ENCODE results near the gene GMCL1.

DNA sequence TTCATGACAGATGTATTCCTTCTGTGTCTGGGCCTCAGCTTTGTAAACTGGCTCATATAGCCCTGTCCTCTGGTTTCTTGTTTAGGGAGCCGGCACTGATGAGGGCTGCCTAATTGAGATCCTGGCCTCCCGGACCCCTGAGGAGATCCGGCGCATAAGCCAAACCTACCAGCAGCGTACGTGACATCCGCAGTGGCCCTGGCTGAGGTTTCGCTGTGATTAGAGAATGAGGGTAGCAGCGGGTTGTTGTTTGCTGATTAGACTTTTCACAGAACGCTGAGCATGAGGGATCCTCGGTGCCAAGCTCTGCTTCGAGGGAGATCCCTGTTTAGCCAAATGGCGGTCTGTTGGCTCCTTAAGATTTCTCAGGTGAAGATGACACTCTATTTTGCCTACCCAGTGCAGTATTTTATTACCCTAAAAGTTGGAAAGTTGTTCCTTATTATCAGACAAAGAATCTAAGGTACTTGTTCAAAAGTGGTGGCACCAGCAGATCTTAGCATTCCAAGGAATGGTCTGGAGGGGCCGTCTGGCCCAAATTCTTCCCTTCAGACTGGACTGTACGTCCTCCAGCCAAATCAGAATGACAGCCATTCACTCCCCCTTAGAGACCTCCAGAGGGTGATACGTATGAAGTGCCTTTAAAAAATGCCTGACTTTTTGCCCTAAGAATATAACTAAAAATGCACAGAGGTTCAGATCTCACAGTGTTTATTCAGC lies 21.5 kb upstream of the GMCL1 start:
- TF ChIP-seq, protein P1, sequence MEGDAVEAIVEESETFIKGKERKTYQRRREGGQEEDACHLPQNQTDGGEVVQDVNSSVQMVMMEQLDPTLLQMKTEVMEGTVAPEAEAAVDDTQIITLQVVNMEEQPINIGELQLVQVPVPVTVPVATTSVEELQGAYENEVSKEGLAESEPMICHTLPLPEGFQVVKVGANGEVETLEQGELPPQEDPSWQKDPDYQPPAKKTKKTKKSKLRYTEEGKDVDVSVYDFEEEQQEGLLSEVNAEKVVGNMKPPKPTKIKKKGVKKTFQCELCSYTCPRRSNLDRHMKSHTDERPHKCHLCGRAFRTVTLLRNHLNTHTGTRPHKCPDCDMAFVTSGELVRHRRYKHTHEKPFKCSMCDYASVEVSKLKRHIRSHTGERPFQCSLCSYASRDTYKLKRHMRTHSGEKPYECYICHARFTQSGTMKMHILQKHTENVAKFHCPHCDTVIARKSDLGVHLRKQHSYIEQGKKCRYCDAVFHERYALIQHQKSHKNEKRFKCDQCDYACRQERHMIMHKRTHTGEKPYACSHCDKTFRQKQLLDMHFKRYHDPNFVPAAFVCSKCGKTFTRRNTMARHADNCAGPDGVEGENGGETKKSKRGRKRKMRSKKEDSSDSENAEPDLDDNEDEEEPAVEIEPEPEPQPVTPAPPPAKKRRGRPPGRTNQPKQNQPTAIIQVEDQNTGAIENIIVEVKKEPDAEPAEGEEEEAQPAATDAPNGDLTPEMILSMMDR (conservative IDR thresholded peaks at IDR 0.05; ENCODE audit: low read length): no peak
- TF ChIP-seq EZH2phosphoT487 (IDR thresholded peaks at IDR 0.05; ENCODE audit: borderline replicate concordance): no peak
